HepG2 (cell line): Measurements from ENCODE around the gene ANKRD40.

Experiments used
- GABPA ChIP-seq, 2 experiments: IDR thresholded peaks; 2 replicates each; pipeline ENCODE4 v1.6.1; 2011 to 2016; ENCODE audit warnings: low read depth in 2 of 2, low read length in 1 of 2, missing biosample characterization in 1 of 2, missing genetic modification characterization in 1 of 2
- TF ChIP-seq, protein P1 (sequence below): sonication (generic); formaldehyde crosslinking; IDR thresholded peaks from 2 replicates; pipeline ENCODE4 v1.5.0; 2020; ENCODE audit warnings: mild to moderate bottlenecking, missing genetic modification reagents, moderate library complexity
- TF ChIP-seq, protein P2 (sequence below): sonication (generic); formaldehyde crosslinking; IDR thresholded peaks from 2 replicates; pipeline ENCODE4 v1.4.0; 2020; ENCODE audit warnings: missing genetic modification reagents

DNA sequence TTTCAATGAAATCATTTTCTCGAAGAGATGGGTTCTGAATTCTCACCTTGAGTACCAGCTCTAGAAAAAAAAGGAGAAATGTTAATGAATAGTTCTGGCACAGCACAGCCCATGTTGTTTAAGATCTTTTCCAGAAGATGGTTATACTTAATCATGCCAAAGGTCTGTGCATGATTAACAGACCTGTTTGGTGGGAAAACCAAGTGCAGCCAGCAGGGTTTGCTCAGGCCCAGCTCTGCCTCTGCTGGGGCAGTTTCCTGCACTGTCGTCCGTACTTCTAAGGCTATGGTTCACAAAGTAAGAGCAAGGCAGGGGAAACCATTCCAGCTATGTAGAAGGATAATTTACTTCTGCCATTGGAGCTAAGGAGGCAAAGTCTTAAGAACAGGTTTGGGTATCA is 10.7 kb downstream of the ANKRD40 start:
- TF ChIP-seq GABPA (IDR thresholded peaks at IDR 0.05; ENCODE audit: low read depth, low read length), result no peak
- TF ChIP-seq GABPA (CRISPR knock-in tag; IDR thresholded peaks at IDR 0.05; ENCODE audit: low read depth), result no peak
- TF ChIP-seq, protein P1, sequence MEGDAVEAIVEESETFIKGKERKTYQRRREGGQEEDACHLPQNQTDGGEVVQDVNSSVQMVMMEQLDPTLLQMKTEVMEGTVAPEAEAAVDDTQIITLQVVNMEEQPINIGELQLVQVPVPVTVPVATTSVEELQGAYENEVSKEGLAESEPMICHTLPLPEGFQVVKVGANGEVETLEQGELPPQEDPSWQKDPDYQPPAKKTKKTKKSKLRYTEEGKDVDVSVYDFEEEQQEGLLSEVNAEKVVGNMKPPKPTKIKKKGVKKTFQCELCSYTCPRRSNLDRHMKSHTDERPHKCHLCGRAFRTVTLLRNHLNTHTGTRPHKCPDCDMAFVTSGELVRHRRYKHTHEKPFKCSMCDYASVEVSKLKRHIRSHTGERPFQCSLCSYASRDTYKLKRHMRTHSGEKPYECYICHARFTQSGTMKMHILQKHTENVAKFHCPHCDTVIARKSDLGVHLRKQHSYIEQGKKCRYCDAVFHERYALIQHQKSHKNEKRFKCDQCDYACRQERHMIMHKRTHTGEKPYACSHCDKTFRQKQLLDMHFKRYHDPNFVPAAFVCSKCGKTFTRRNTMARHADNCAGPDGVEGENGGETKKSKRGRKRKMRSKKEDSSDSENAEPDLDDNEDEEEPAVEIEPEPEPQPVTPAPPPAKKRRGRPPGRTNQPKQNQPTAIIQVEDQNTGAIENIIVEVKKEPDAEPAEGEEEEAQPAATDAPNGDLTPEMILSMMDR, result no peak
- TF ChIP-seq, protein P2, sequence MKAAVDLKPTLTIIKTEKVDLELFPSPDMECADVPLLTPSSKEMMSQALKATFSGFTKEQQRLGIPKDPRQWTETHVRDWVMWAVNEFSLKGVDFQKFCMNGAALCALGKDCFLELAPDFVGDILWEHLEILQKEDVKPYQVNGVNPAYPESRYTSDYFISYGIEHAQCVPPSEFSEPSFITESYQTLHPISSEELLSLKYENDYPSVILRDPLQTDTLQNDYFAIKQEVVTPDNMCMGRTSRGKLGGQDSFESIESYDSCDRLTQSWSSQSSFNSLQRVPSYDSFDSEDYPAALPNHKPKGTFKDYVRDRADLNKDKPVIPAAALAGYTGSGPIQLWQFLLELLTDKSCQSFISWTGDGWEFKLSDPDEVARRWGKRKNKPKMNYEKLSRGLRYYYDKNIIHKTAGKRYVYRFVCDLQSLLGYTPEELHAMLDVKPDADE (CRISPR knock-in tag), result no peak
